GM12865 (cell line): ENCODE measurements around the gene PLXDC2.

Experiments
- DNase-seq: peaks from one replicate; pipeline ENCODE4 v3.0.0; 2010; ENCODE audit warnings: low read depth
- H3K4me3 ChIP-seq: 2 replicates; pipeline ENCODE4 v1.5.1; 2011; ENCODE audit warnings: mild to moderate bottlenecking, low read depth, low read length, control low read depth
- CTCF ChIP-seq: IDR thresholded peaks from 2 replicates; pipeline ENCODE4 v1.5.1; 2011; ENCODE audit warnings: low read length, control low read depth, low read depth, inconsistent platforms; ENCODE audit not compliant: insufficient read depth; ENCODE audit errors: missing control alignments

The PLXDC2 gene

DNA sequence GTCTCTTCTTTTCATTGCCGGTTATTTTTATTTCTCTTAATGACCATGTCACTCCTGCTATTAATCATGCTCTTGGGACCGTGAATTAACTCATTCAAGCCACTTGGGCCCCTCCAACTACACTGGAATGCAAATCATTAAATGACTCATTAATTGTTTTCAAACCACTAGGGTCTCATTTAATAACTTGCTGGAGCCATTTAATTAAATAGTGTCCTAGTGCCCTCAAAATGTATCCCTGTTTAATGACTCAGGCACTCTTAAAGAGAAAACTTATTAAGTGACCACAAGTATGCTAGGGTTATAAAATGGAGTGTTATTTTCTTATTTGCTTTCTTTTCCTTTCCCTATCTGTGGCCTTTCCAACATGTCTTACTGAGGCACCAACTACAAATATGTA, 73.0 kb downstream of the PLXDC2 start:
- H3K4me3 ChIP-seq, result no peak overlapping the region
- DNase-seq, result no peak
- TF ChIP-seq CTCF, result no peak

- TF ChIP-seq CTCF, result no peak
- H3K4me3 ChIP-seq, result no peak overlapping the region
- DNase-seq, result no peak
Measured at GRCh38 chr10:19891429-19891828, 75.2 kb downstream of the PLXDC2 start.

GRCh38 chr10:19892270-19892669, 76.0 kb downstream of the PLXDC2 start:
- no peak overlapping the region for H3K4me3 ChIP-seq
- DNase-seq, result no peak
- TF ChIP-seq CTCF, result no peak

GRCh38 chr10:19892677-19893076, 76.4 kb downstream of the PLXDC2 start:
- no peak for DNase-seq
- TF ChIP-seq CTCF, result no peak
- H3K4me3 ChIP-seq, result no peak overlapping the region

DNA sequence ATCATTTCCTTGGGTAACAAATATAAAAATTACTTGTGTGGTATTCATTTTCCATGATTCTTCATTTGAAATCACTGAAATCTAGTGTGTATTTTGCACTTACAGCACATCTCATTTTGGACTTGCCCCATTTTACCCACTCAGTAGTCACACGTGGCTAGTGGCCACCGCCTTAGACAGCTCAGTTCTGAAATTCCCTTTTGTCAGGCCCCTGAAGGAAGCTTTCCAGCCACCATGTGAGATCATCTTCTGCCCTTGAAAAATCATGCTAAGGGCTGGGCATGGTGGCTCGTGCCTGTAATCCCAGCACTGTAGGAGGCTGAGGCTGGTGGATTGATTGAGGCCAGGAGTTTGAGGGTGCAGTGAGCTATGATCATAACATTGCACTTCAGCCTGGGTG, 79.3 kb downstream of the PLXDC2 start:
- DNase-seq, result no peak
- H3K4me3 ChIP-seq, result no peak overlapping the region
- TF ChIP-seq CTCF, result no peak

DNA sequence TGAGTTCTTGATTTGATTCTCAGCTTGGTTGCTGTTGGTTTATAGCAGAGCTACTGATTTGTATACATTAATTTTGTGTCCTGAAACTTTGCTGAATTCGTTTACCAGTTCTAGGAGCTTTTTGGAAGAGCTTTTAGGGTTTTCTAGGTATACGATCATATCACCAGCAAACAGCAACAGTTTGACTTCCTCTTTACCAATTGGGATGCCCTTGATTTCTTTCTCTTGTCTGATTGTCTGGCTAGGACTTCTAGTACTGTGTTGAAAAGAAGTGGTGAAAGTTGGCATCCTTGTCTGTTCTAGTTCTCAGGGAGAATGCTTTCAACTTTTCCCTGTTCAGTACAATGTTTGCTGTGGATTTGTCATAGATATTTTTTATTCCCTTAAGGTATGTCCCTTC, 86.2 kb downstream of the PLXDC2 start:
- no peak for DNase-seq
- no peak overlapping the region for H3K4me3 ChIP-seq
- no peak for TF ChIP-seq CTCF

DNA sequence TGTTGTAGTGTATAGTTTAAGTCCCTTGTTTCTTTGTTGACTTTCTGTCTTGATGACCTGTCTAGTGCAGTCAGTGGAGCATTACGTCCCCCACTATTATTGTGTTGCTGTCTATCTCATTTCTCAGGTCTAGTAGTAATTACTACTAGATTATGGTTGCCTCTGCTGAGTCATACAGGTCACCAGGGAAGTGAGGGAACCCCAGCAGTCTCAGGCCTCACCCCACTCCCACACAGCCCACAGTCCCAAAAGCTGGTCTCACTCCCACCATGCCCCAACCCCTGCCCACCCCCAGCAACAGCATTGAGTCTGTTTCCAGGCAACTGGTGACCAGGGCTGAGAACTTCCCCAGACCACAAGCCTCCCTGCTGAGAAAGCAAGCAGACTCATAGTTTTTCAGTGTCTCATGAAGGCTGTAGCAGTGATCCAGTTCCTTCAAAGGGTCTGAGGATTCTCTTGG, 88.0 kb downstream of the PLXDC2 start:
- DNase-seq, result peak; percentile 69
- no peak overlapping the region for H3K4me3 ChIP-seq
- TF ChIP-seq CTCF, result no peak
